GM12878 (cell line): ENCODE measurements around the gene GPX7. TPM values are rescaled to one million over a fixed set of nuclear protein-coding genes. Genes with fewer than 3 reads are reported as not detected.
A peak's percentile ranks its signal among the peaks of the same experiment; 100 is the strongest.

Experiments used
- CHD2 ChIP-seq: IDR thresholded peaks from 2 replicates; pipeline ENCODE4 v1.6.1; 2011; ENCODE audit warnings: low read depth, low read length, improper control_type of control experiment, borderline replicate concordance
- ESRRA ChIP-seq: IDR thresholded peaks from 2 replicates; pipeline ENCODE4 v1.6.1; 2012; ENCODE audit warnings: mild to moderate bottlenecking, low read length, improper control_type of control experiment
- FOXK2 ChIP-seq: fragments of 450-650 bp; IDR thresholded peaks from 2 replicates; pipeline ENCODE4 v1.6.1; 2017; ENCODE audit warnings: mild to moderate bottlenecking, moderate library complexity
- FOXM1 ChIP-seq: IDR thresholded peaks from 2 replicates; pipeline ENCODE4 v1.6.1; 2012; ENCODE audit warnings: low read depth, mild to moderate bottlenecking, inconsistent platforms, low read length, moderate library complexity
- GABPA ChIP-seq: IDR thresholded peaks from 2 replicates; pipeline ENCODE4 v1.6.1; 2014; ENCODE audit warnings: antibody characterized with exemption, low read depth, mild to moderate bottlenecking, inconsistent platforms
- HDGF ChIP-seq: fragments of 450-650 bp; IDR thresholded peaks from 2 replicates; pipeline ENCODE4 v1.6.1; 2016; ENCODE audit warnings: antibody characterized with exemption
- JUNB ChIP-seq: IDR thresholded peaks from 2 replicates; pipeline ENCODE4 v1.6.1; 2016; ENCODE audit warnings: antibody characterized with exemption, mild to moderate bottlenecking
- JUND ChIP-seq: IDR thresholded peaks from 2 replicates; pipeline ENCODE4 v1.6.1; 2012; ENCODE audit warnings: low read depth, mild to moderate bottlenecking, low read length, improper control_type of control experiment, moderate library complexity
- NBN ChIP-seq: fragments of 450-650 bp; IDR thresholded peaks from 2 replicates; pipeline ENCODE4 v1.6.1; 2016
- NR2C1 ChIP-seq: fragments of 450-650 bp; IDR thresholded peaks from 2 replicates; pipeline ENCODE4 v1.6.1; 2017; ENCODE audit warnings: antibody characterized with exemption, mild to moderate bottlenecking, moderate library complexity
- POLR2A ChIP-seq: IDR thresholded peaks from 2 replicates; pipeline ENCODE4 v1.6.1; 2011; ENCODE audit warnings: low read depth, mild to moderate bottlenecking, low read length
- POU2F2 ChIP-seq: IDR thresholded peaks from 3 replicates; pipeline ENCODE4 v1.6.1; 2011; ENCODE audit warnings: low read depth, mild to moderate bottlenecking, low read length, borderline replicate concordance
- RAD51 ChIP-seq: fragments of 450-650 bp; IDR thresholded peaks from 2 replicates; pipeline ENCODE4 v1.6.1; 2016; ENCODE audit warnings: moderate library complexity, mild to moderate bottlenecking, inconsistent platforms
- RFX5 ChIP-seq: IDR thresholded peaks from 2 replicates; pipeline ENCODE4 v1.6.1; 2011; ENCODE audit warnings: low read depth, low read length, improper control_type of control experiment
- STAT1 ChIP-seq: fragments of 450-650 bp; conservative IDR thresholded peaks from 2 replicates; pipeline ENCODE4 v1.6.1; 2014; ENCODE audit warnings: antibody characterized with exemption, mild to moderate bottlenecking
- ZNF217 ChIP-seq: fragments of 450-650 bp; IDR thresholded peaks from 2 replicates; pipeline ENCODE4 v1.6.1; 2017; ENCODE audit warnings: antibody characterized with exemption, mild to moderate bottlenecking
- ZNF384 ChIP-seq: IDR thresholded peaks from 2 replicates; pipeline ENCODE4 v1.6.1; 2012; ENCODE audit warnings: low read depth, mild to moderate bottlenecking, low read length, improper control_type of control experiment, borderline replicate concordance
- polyA plus RNA-seq, 11 experiments: library from polyadenylated mRNA; depleted of rRNA in 4 of 11; unstranded in 6 of 11; stranded (reverse) in 5 of 11; fragments of >200 nt; fragmentation: Nextera tagmentation in 4 of 11; fragmentation: Illumina TruSeq in 1 of 11; extraction: Ambion mirVana in 4 of 11; extraction: Trizol in 1 of 11; gene quantifications; 1 replicate in 1 of 11; 2 replicates in 10 of 11; pipeline versions ENCODE4 v1.2.1 to v1.2.3, GENCODE V29; 2011 to 2016; ENCODE audit warnings: inconsistent platforms in 2 of 11, missing spikeins in 2 of 11, low read depth in 1 of 11
- total RNA-seq, 4 experiments: library from RNA; depleted of rRNA in 3 of 4; stranded (reverse); fragments of >200 nt in 3 of 4; fragmentation: Illumina TruSeq in 1 of 4; extraction: Trizol in 1 of 4; gene quantifications; 2 replicates each; pipeline versions ENCODE4 v1.2.1 to v1.2.3, GENCODE V29; 2013 to 2021
- TF ChIP-seq, protein P1 (sequence below): IDR thresholded peaks from 2 replicates; pipeline ENCODE4 v1.6.1; 2011; ENCODE audit warnings: low read depth, mild to moderate bottlenecking, low read length, moderate library complexity, borderline replicate concordance; ENCODE audit errors: extremely low read depth
- TF ChIP-seq, protein P2 (sequence below): IDR thresholded peaks from 2 replicates; pipeline ENCODE4 v1.6.1; 2011; ENCODE audit warnings: borderline replicate concordance, low read depth, mild to moderate bottlenecking, moderate library complexity, low read length; ENCODE audit not compliant: insufficient read depth, poor library complexity, severe bottlenecking
- TF ChIP-seq, protein P3 (sequence below): fragments of 450-650 bp; IDR thresholded peaks from 2 replicates; pipeline ENCODE4 v1.6.1; 2016; ENCODE audit warnings: mild to moderate bottlenecking
- TF ChIP-seq, protein P4 (sequence below): fragments of 450-650 bp; IDR thresholded peaks from 2 replicates; pipeline ENCODE4 v1.6.1; 2016; ENCODE audit warnings: mild to moderate bottlenecking, moderate library complexity, borderline replicate concordance
- TF ChIP-seq, protein P5 (sequence below): IDR thresholded peaks from 2 replicates; pipeline ENCODE4 v1.6.1; 2011; ENCODE audit warnings: low read depth, low read length, improper control_type of control experiment, borderline replicate concordance

Gene GPX7
- total and polyA plus RNA-seq, 10 of the 15 experiments (the other 5 are each of a cell fraction or from before 2014, with no cell fraction given) = 1.9 to 4.2 (median 2.5) TPM; not detected in 1

DNA sequence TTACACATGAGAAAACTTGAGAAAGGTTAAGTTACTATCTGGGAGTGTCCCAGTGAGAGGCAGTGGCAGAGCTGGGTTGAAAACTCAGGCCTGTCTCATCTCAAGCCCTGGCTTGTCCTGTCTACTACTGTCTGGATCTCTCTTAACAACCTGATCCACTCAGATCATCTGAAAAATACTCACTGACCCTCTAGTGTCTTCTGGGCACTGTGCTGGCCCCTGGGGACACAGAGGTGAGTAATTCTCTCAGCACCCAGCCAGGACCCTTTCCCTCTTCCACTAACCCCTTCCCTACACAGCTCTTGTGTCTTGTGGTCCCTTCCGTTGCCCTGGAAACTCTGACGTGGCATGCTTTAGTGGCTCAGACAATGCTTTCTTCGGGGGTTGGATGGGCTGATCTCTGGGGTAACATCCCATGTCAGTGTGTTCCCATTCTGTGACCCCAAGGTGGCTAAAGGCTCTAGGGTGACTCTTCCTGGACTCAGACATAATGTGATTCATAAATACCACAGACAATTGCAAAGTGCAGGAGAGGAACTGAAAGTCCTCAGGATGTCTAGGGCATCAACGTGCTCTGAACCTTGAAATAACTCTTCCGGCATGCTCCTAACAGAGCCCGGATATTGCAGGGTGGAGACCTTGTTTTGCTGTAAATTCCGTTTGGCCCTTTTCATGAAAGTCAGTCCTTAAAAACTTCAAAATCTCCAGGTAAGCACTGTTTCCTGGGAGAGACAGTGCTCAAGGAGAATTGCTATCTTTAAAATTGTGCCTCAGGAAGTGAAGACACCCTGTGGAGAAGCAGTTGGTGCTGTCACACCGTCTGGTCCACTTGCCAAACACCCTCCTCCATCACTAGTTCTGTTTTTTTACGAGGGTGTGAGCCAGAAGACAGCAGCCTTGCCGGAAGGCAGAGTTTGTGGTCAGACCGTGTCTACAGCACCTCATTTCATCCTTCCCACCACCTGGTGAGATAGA lies 34.8 kb downstream of the GPX7 start (continued):
- TF ChIP-seq, protein P1, sequence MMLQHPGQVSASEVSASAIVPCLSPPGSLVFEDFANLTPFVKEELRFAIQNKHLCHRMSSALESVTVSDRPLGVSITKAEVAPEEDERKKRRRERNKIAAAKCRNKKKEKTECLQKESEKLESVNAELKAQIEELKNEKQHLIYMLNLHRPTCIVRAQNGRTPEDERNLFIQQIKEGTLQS = no peak
- TF ChIP-seq POU2F2 (peak; percentile 41; the same call in 1 of the 3 replicates), GABPA (peak; percentile 62; the same call in 1 of the 2 replicates), ZNF217 (peak; percentile 95), RAD51 (no peak), POLR2A (peak; percentile 61), HDGF (peak; percentile 47; the same call in 1 of the 2 replicates), RFX5 (peak; percentile 85), STAT1 (no peak), JUND (no peak), JUNB (peak; percentile 38), NBN (peak; percentile 73), ZNF384 (peak; percentile 43; the same call in 1 of the 2 replicates), CHD2 (peak; percentile 47; the same call in 1 of the 2 replicates), ESRRA (0 out of 2 replicates have a peak, but pooled peaks have one; percentile 23), FOXM1 (peak; percentile 82), FOXK2 (no peak), NR2C1 (peak; percentile 55; the same call in 1 of the 2 replicates)
- TF ChIP-seq, protein P2, sequence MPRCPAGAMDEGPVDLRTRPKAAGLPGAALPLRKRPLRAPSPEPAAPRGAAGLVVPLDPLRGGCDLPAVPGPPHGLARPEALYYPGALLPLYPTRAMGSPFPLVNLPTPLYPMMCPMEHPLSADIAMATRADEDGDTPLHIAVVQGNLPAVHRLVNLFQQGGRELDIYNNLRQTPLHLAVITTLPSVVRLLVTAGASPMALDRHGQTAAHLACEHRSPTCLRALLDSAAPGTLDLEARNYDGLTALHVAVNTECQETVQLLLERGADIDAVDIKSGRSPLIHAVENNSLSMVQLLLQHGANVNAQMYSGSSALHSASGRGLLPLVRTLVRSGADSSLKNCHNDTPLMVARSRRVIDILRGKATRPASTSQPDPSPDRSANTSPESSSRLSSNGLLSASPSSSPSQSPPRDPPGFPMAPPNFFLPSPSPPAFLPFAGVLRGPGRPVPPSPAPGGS = peak; percentile 20
- TF ChIP-seq, protein P3, sequence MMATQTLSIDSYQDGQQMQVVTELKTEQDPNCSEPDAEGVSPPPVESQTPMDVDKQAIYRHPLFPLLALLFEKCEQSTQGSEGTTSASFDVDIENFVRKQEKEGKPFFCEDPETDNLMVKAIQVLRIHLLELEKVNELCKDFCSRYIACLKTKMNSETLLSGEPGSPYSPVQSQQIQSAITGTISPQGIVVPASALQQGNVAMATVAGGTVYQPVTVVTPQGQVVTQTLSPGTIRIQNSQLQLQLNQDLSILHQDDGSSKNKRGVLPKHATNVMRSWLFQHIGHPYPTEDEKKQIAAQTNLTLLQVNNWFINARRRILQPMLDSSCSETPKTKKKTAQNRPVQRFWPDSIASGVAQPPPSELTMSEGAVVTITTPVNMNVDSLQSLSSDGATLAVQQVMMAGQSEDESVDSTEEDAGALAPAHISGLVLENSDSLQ = no peak; the same call in none of the 2 replicates
- TF ChIP-seq, protein P4, sequence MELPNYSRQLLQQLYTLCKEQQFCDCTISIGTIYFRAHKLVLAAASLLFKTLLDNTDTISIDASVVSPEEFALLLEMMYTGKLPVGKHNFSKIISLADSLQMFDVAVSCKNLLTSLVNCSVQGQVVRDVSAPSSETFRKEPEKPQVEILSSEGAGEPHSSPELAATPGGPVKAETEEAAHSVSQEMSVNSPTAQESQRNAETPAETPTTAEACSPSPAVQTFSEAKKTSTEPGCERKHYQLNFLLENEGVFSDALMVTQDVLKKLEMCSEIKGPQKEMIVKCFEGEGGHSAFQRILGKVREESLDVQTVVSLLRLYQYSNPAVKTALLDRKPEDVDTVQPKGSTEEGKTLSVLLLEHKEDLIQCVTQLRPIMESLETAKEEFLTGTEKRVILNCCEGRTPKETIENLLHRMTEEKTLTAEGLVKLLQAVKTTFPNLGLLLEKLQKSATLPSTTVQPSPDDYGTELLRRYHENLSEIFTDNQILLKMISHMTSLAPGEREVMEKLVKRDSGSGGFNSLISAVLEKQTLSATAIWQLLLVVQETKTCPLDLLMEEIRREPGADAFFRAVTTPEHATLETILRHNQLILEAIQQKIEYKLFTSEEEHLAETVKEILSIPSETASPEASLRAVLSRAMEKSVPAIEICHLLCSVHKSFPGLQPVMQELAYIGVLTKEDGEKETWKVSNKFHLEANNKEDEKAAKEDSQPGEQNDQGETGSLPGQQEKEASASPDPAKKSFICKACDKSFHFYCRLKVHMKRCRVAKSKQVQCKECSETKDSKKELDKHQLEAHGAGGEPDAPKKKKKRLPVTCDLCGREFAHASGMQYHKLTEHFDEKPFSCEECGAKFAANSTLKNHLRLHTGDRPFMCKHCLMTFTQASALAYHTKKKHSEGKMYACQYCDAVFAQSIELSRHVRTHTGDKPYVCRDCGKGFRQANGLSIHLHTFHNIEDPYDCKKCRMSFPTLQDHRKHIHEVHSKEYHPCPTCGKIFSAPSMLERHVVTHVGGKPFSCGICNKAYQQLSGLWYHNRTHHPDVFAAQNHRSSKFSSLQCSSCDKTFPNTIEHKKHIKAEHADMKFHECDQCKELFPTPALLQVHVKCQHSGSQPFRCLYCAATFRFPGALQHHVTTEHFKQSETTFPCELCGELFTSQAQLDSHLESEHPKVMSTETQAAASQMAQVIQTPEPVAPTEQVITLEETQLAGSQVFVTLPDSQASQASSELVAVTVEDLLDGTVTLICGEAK = no peak
- TF ChIP-seq, protein P5, sequence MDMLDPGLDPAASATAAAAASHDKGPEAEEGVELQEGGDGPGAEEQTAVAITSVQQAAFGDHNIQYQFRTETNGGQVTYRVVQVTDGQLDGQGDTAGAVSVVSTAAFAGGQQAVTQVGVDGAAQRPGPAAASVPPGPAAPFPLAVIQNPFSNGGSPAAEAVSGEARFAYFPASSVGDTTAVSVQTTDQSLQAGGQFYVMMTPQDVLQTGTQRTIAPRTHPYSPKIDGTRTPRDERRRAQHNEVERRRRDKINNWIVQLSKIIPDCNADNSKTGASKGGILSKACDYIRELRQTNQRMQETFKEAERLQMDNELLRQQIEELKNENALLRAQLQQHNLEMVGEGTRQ = no peak
